Endothelial cell of umbilical vein (primary cell): ENCODE data around the gene AMER3. TPM values are rescaled to one million over a fixed set of nuclear protein-coding genes. Genes with fewer than 3 reads are reported as not detected.

ENCODE experiments used
- BruUV-seq: library from RNA; stranded (reverse); fragments of 400-500 nt; replicated peaks from 2 replicates; lab custom pipeline; 2021; lab: Mats Ljungman, UMichigan
- CTCF ChIA-PET: fragments of 300-600, 350-600 bp; sonication (Branson Sonifier 250); formaldehyde crosslinking; loops from one replicate; lab custom pipeline; 2021; ENCODE audit warnings: antibody characterized with exemption, inconsistent platforms; lab: Charles Lee
- POLR2A ChIA-PET: fragments of 300-600, 350-600 bp; sonication (Branson Sonifier 250); formaldehyde crosslinking; loops from one replicate; lab custom pipeline; 2021; ENCODE audit warnings: antibody characterized with exemption, inconsistent platforms; lab: Charles Lee
- DNase-seq: peaks from one replicate; pipeline ENCODE4 v3.0.0-alpha.2; 2011; ENCODE audit warnings: low read depth, low spot score
- FAIRE-seq: peaks from 2 replicates; lab custom pipeline; 2011; peaks lifted over from hg19 to GRCh38; lab: Jason Lieb, UNC
- H2AFZ ChIP-seq: 2 replicates; pipeline ENCODE4 v1.6.0; 2012; ENCODE audit warnings: low read depth, low read length, control low read depth, inconsistent platforms
- H3K27ac ChIP-seq: 2 replicates; pipeline ENCODE4 v1.5.1; 2011; ENCODE audit warnings: low read depth, mild to moderate bottlenecking, control low read depth, low read length, moderate library complexity; ENCODE audit not compliant: insufficient read depth
- H3K27me3 ChIP-seq, 2 experiments: 2 replicates each; pipeline versions ENCODE4 v1.6.0 to v1.6.1; 2011; ENCODE audit warnings: low read length in 2 of 2, mixed read lengths in 1 of 2; ENCODE audit not compliant: control insufficient read depth in 2 of 2, insufficient read depth in 2 of 2
- H3K36me3 ChIP-seq, 2 experiments: 2 replicates in 1 of 2; 3 replicates in 1 of 2; pipeline ENCODE4 v1.5.1; 2011; ENCODE audit warnings: low read length in 2 of 2, mild to moderate bottlenecking in 1 of 2, moderate library complexity in 1 of 2; ENCODE audit not compliant: control insufficient read depth in 2 of 2, insufficient read depth in 2 of 2; ENCODE audit errors: extremely low read depth in 1 of 2
- H3K4me1 ChIP-seq: 3 replicates; pipeline ENCODE4 v1.5.1; 2011; ENCODE audit warnings: mild to moderate bottlenecking, low read length; ENCODE audit not compliant: control insufficient read depth, insufficient read depth; ENCODE audit errors: extremely low read depth
- H3K4me2 ChIP-seq: 2 replicates; pipeline ENCODE4 v1.6.1; 2011; ENCODE audit warnings: low read length, control low read depth, mixed read lengths; ENCODE audit not compliant: insufficient read depth
- H3K4me3 ChIP-seq, 3 experiments: fragments of 200-600 bp in 1 of 3; sonication (generic), shearing (Covaris generic) in 1 of 3; replicated peaks in 1 of 3; 2 replicates each; pipeline ENCODE4 v1.5.1; 2011 to 2016; ENCODE audit warnings: control low read depth in 3 of 3, low read length in 3 of 3, mild to moderate bottlenecking in 2 of 3, inconsistent platforms in 1 of 3, low read depth in 1 of 3, moderate library complexity in 1 of 3; ENCODE audit not compliant: insufficient read depth in 1 of 3
- H3K79me2 ChIP-seq: 2 replicates; pipeline ENCODE4 v1.6.0; 2012; ENCODE audit warnings: low read length, inconsistent platforms; ENCODE audit not compliant: control insufficient read depth, insufficient read depth
- H3K9ac ChIP-seq: replicated peaks from 2 replicates; pipeline ENCODE3; 2011; ENCODE audit warnings: low read length, control low read depth; ENCODE audit not compliant: insufficient read depth; ENCODE audit errors: extremely low read depth
- H3K9me1 ChIP-seq: replicated peaks from 3 replicates; pipeline ENCODE4 v1.6.0; 2011; ENCODE audit warnings: mild to moderate bottlenecking, low read length; ENCODE audit not compliant: control insufficient read depth, insufficient read depth; ENCODE audit errors: extremely low read depth
- H3K9me3 ChIP-seq: replicated peaks from 2 replicates; pipeline ENCODE4 v1.5.1; 2012; ENCODE audit warnings: low read length, inconsistent platforms; ENCODE audit not compliant: control insufficient read depth, insufficient read depth
- H4K20me1 ChIP-seq: replicated peaks from 2 replicates; pipeline ENCODE3; 2011; ENCODE audit warnings: mild to moderate bottlenecking, low read length; ENCODE audit not compliant: control insufficient read depth, insufficient read depth; ENCODE audit errors: extremely low read depth
- EZH2 ChIP-seq: IDR thresholded peaks from 2 replicates; pipeline ENCODE4 v1.6.1; 2012; ENCODE audit warnings: borderline replicate concordance, low read depth, mild to moderate bottlenecking, moderate library complexity, low read length, inconsistent platforms; ENCODE audit not compliant: severe bottlenecking
- FOS ChIP-seq: IDR thresholded peaks from 2 replicates; pipeline ENCODE4 v1.6.1; 2011; ENCODE audit warnings: mild to moderate bottlenecking, low read length, moderate library complexity, borderline replicate concordance; ENCODE audit not compliant: insufficient read depth
- GATA2 ChIP-seq: IDR thresholded peaks from 2 replicates; pipeline ENCODE4 v1.7.0; 2011; ENCODE audit warnings: low read depth, mild to moderate bottlenecking, moderate library complexity, mixed read lengths, low read length; ENCODE audit not compliant: insufficient read length, insufficient read depth
- JUN ChIP-seq: IDR thresholded peaks from 2 replicates; pipeline ENCODE4 v1.6.1; 2011; ENCODE audit warnings: borderline replicate concordance, low read depth; ENCODE audit not compliant: insufficient read length, insufficient read depth
- MYC ChIP-seq: IDR thresholded peaks from one replicate; pipeline ENCODE4 v1.6.1; 2011; ENCODE audit warnings: mild to moderate bottlenecking, low read depth, low read length
- POLR2A ChIP-seq: IDR thresholded peaks from 2 replicates; pipeline ENCODE4 v1.6.1; 2012; ENCODE audit warnings: low read depth, mild to moderate bottlenecking, control low read depth, low read length
- POLR2AphosphoS5 ChIP-seq: IDR thresholded peaks from 2 replicates; pipeline ENCODE4 v1.6.1; 2012; ENCODE audit warnings: low read depth, mild to moderate bottlenecking, control low read depth, low read length, moderate library complexity; ENCODE audit not compliant: insufficient read depth
- dilution Hi-C: fragments of 300-500 bp; cut with MboI; formaldehyde crosslinking; loops from one replicate; pipeline ENCODE4 v1.15.0; 2019; ENCODE audit warnings: low sequenced_read_pairs; ENCODE audit not compliant: extremely low pct_ligation_motif_present
- intact Hi-C: fragments of 100-400 bp; cut with micrococcal nuclease; formaldehyde crosslinking; loops from one replicate; pipeline ENCODE4 v1.10.0; 2022
- polyA plus RNA-seq, 4 experiments: library from polyadenylated mRNA; depleted of rRNA in 3 of 4; stranded (reverse) in 3 of 4; unstranded in 1 of 4; fragments of >200 nt; gene quantifications; 2 replicates each; pipeline versions ENCODE4 v1.2.1 to v1.2.3, GENCODE V29; 2011 to 2012; ENCODE audit warnings: missing spikeins in 1 of 4
- total RNA-seq: library from RNA; stranded (reverse); gene quantifications from 2 replicates; pipeline ENCODE4 v1.2.3, GENCODE V29; 2021
- TF ChIP-seq, protein P1 (sequence below), 2 donors: IDR thresholded peaks; 1 replicate in 1 of 2; 2 replicates in 1 of 2; pipeline ENCODE4 v1.5.1; 2011; ENCODE audit warnings: low read length in 2 of 2, mild to moderate bottlenecking in 2 of 2, moderate library complexity in 2 of 2, control low read depth in 1 of 2, inconsistent platforms in 1 of 2, low read depth in 1 of 2; ENCODE audit not compliant: insufficient read depth in 1 of 2; ENCODE audit errors: extremely low read depth in 1 of 2
- TF ChIP-seq, protein P2 (sequence below): IDR thresholded peaks from 2 replicates; pipeline ENCODE4 v1.6.1; 2011; ENCODE audit not compliant: insufficient read depth, insufficient read length

The AMER3 gene
- total and polyA plus RNA-seq, 2 donors (not counting 3 experiments of a cell fraction or from before 2014, with no cell fraction given): not detected

DNA sequence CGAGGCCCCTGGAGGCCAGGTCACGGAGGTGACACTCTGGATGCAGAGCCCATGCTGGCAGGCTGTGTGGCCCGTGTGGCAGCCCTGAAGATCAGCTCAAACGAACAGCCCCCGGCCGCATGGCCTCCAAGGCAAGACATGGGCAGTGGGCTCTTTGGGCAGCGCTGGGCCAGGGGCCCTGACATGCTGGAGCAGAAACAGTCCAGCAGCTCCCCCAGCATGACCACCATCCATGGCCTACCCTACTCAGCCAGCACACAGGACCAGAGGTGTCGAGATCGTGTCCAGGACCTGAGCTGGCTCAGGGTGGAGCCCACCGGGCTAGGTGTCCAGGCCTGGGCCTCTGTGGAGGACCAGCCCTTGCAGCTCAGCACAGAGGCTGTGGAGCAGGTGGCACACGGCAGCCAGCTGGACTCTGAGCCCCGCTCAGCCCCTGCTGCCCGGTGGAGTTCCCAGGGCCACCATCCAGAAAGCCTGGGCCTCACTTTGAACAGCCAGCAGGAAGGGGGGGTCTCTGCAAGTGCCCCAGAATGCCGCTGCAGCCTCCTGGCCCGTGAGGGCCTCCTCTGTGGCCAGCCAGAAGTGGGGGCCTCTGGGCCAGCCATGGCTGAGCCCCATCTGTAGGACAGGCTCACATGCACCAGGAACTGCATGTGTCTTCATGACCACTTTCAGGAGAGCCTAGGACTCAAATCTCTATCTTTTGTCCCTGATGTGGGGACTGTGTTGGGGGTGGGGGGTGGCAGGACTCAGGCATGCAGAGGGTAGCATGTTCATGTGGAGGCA is 8.9 kb downstream of the AMER3 start:
- TF ChIP-seq POLR2A (no peak), GATA2 (no peak), MYC (no peak), FOS (no peak), POLR2AphosphoS5 (no peak), EZH2 (no peak), JUN (no peak)
- TF ChIP-seq, protein P1, sequence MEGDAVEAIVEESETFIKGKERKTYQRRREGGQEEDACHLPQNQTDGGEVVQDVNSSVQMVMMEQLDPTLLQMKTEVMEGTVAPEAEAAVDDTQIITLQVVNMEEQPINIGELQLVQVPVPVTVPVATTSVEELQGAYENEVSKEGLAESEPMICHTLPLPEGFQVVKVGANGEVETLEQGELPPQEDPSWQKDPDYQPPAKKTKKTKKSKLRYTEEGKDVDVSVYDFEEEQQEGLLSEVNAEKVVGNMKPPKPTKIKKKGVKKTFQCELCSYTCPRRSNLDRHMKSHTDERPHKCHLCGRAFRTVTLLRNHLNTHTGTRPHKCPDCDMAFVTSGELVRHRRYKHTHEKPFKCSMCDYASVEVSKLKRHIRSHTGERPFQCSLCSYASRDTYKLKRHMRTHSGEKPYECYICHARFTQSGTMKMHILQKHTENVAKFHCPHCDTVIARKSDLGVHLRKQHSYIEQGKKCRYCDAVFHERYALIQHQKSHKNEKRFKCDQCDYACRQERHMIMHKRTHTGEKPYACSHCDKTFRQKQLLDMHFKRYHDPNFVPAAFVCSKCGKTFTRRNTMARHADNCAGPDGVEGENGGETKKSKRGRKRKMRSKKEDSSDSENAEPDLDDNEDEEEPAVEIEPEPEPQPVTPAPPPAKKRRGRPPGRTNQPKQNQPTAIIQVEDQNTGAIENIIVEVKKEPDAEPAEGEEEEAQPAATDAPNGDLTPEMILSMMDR (IDR thresholded peaks at IDR 0.05; ENCODE audit: extremely low read depth in 1 of 2, insufficient read depth in 1 of 2, low read depth in 1 of 2, low read length in 2 of 2): no peak
- TF ChIP-seq, protein P2, sequence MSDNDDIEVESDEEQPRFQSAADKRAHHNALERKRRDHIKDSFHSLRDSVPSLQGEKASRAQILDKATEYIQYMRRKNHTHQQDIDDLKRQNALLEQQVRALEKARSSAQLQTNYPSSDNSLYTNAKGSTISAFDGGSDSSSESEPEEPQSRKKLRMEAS: no peak
- intact Hi-C loops: no loop called here
- Histone ChIP-seq H3K27me3 (no peaks in the 10 kb centered on the region), H3K4me1 (no peaks in the 10 kb centered on the region), H4K20me1 (no peaks in the 10 kb centered on the region), H3K9me3 (no peaks in the 10 kb centered on the region), H3K9ac (no peak overlapping the region), H3K9me1 (no peaks in the 10 kb centered on the region), H3K4me3 (no peak overlapping the region), H3K4me2 (no peak overlapping the region), H3K27ac (no peak overlapping the region), H3K79me2 (no peaks in the 10 kb centered on the region), H3K36me3 (no peaks in the 10 kb centered on the region), H2AFZ (no peak overlapping the region)
- FAIRE-seq: no peak
- ChIA-PET POLR2A (no interaction called here), CTCF (no interaction called here)
- DNase-seq: no peak
- dilution Hi-C loops: no loop called here
- no TSS peak for BruUV-seq
